Activated CD4-positive, alpha-beta T cell treated with anti-CD3 and anti-CD28 coated beads, Interleukin-2, amount 10 ng/mL, durations not matched to agents 7 days and 5 days (primary cell): ENCODE data around the gene TTN. TPM values are rescaled to one million over a fixed set of nuclear protein-coding genes. Genes with fewer than 3 reads are reported as not detected.

Source experiments
- CTCF ChIA-PET: fragments of 350-600 bp; sonication (Branson Sonifier 250); formaldehyde crosslinking; loops from one replicate; lab custom pipeline; 2021; ENCODE audit warnings: antibody characterized with exemption; lab: Charles Lee
- POLR2A ChIA-PET: fragments of 350-600 bp; sonication (Branson Sonifier 250); formaldehyde crosslinking; loops from one replicate; lab custom pipeline; 2021; ENCODE audit warnings: antibody characterized with exemption; lab: Charles Lee
- DNase-seq: peaks from one replicate; pipeline ENCODE4 v3.0.0-alpha.2; 2020
- H3K27ac Mint-ChIP-seq: one replicate; pipeline ENCODE4 v1.8.0; 2021; ENCODE audit warnings: mild to moderate bottlenecking, moderate library complexity, mixed read lengths
- H3K27me3 Mint-ChIP-seq: one replicate; pipeline ENCODE4 v1.8.0; 2021; ENCODE audit warnings: mixed read lengths
- H3K36me3 Mint-ChIP-seq: one replicate; pipeline ENCODE4 v1.8.0; 2021; ENCODE audit warnings: low read depth, mixed read lengths
- H3K4me1 Mint-ChIP-seq: one replicate; pipeline ENCODE4 v1.8.0; 2021; ENCODE audit warnings: mixed read lengths
- H3K4me3 Mint-ChIP-seq: one replicate; pipeline ENCODE4 v1.8.0; 2021; ENCODE audit warnings: mild to moderate bottlenecking, moderate library complexity, mixed read lengths
- H3K9me3 Mint-ChIP-seq: one replicate; pipeline ENCODE4 v1.8.0; 2021; ENCODE audit warnings: mixed read lengths
- total RNA-seq, 2 experiments: library from RNA; stranded (reverse); gene quantifications; one replicate each; pipeline ENCODE4 v1.2.3, GENCODE V29; 2021

TTN gene
- total RNA-seq, 2 experiments from 2014 or later = 11.6 to 12.3 TPM

- Mint-ChIP-seq H3K27me3 (no peaks in the 10 kb centered on the region), H3K36me3 (no peaks in the 10 kb centered on the region), H3K9me3 (no peaks in the 10 kb centered on the region), H3K27ac (no peak overlapping the region), H3K4me3 (no peak overlapping the region), H3K4me1 (peaks cover 6% of the 10 kb centered on the region)
- no peak for DNase-seq
- ChIA-PET POLR2A (no interaction called here), CTCF (interaction anchor here (1.1 kb wide), 1 partner anchor 15 kb away, joined by 4 read pairs; no protein-coding TSS in a partner anchor)
Observed at GRCh38 chr2:178764097-178764496, 43.1 kb downstream of the TTN start.

GRCh38 chr2:178761759-178762371, 45.4 kb downstream of the TTN start:
- Mint-ChIP-seq H3K4me1 (peaks cover 6% of the 10 kb centered on the region), H3K27ac (no peak overlapping the region), H3K36me3 (no peaks in the 10 kb centered on the region), H3K27me3 (no peaks in the 10 kb centered on the region), H3K9me3 (no peaks in the 10 kb centered on the region), H3K4me3 (no peak overlapping the region)
- DNase-seq = peak; percentile 59
- ChIA-PET CTCF (interaction anchor here (1.2 kb wide), 2 partner anchors 11 to 14 kb away, joined by 3 to 7 read pairs; no protein-coding TSS in a partner anchor), POLR2A (no interaction called here)

- Mint-ChIP-seq H3K36me3 (no peaks in the 10 kb centered on the region), H3K9me3 (no peaks in the 10 kb centered on the region), H3K4me1 (peaks cover 3% of the 10 kb centered on the region), H3K27me3 (no peaks in the 10 kb centered on the region), H3K27ac (no peak overlapping the region), H3K4me3 (no peak overlapping the region)
- ChIA-PET CTCF (no interaction called here), POLR2A (no interaction called here)
- no peak for DNase-seq
Observed at GRCh38 chr2:178756843-178757242, 50.4 kb downstream of the TTN start.

- Mint-ChIP-seq H3K9me3 (no peaks in the 10 kb centered on the region), H3K4me1 (peaks cover 3% of the 10 kb centered on the region), H3K27ac (no peak overlapping the region), H3K36me3 (peaks cover 2% of the 10 kb centered on the region), H3K27me3 (no peaks in the 10 kb centered on the region), H3K4me3 (no peak overlapping the region)
- POLR2A ChIA-PET = no interaction called here
- DNase-seq = no peak
- CTCF ChIA-PET = no interaction called here
Observed at GRCh38 chr2:178756343-178756742, 50.9 kb downstream of the TTN start.

DNA sequence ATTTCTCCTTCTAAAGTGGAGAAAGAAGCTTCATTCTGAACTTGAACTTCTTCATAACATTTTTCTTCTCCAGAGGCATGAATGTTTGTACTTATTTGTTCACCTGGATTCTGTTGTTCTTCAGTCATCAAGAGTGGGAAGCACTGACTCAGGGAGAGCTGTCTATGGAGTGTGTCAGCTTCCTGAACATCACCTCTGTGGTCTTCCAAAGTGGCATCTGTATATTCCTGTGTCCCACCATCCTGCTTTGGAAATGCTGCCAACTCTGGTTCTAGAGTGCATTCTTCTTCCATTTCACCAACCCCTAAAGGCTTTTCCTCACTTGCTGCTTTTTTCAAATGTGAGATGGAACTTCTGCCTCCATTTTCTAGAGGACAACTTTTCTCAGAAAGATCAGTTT, 59.5 kb downstream of the TTN start:
- peaks cover 4% of the 10 kb centered on the region for H3K4me1 Mint-ChIP-seq
- H3K27me3 Mint-ChIP-seq = no peaks in the 10 kb centered on the region
- H3K4me3 Mint-ChIP-seq = no peak overlapping the region
- no peak overlapping the region for H3K27ac Mint-ChIP-seq
- H3K36me3 Mint-ChIP-seq = peaks cover 7% of the 10 kb centered on the region
- ChIA-PET CTCF (interaction anchor here (1.9 kb wide), 1 partner anchor 14 kb away, joined by 7 read pairs; no protein-coding TSS in a partner anchor), POLR2A (no interaction called here)
- DNase-seq = no peak
- H3K9me3 Mint-ChIP-seq = no peaks in the 10 kb centered on the region

GRCh38 chr2:178734518-178734917, 72.7 kb downstream of the TTN start:
- Mint-ChIP-seq H3K36me3 (no peaks in the 10 kb centered on the region), H3K27me3 (no peaks in the 10 kb centered on the region), H3K27ac (no peak overlapping the region), H3K9me3 (no peaks in the 10 kb centered on the region), H3K4me1 (no peaks in the 10 kb centered on the region), H3K4me3 (no peak overlapping the region)
- ChIA-PET POLR2A (no interaction called here), CTCF (no interaction called here)
- DNase-seq = no peak

GRCh38 chr2:178733975-178734374, 73.2 kb downstream of the TTN start:
- CTCF ChIA-PET = no interaction called here
- Mint-ChIP-seq H3K36me3 (no peaks in the 10 kb centered on the region), H3K4me3 (no peak overlapping the region), H3K27ac (no peak overlapping the region), H3K9me3 (no peaks in the 10 kb centered on the region), H3K27me3 (no peaks in the 10 kb centered on the region), H3K4me1 (no peaks in the 10 kb centered on the region)
- DNase-seq = no peak
- POLR2A ChIA-PET = no interaction called here

DNA sequence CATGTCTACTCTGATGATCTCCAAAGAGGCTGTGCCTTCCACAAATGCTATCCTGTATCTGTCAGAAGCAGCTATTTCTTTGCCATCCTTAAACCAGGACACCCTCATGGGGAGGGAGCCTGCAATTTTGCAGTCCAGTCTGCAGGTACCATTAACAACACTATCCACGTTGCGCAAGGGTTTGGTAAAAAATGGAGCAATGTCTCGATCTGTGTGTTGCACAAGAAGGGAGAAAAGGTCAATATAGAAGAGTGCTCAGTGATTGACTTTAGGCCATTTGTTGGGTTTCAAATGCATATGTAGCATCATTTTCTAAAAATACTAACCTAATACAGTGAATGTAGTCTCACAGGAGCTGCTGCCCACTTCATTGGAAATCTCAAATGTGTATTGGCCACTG, 74.3 kb downstream of the TTN start:
- ChIA-PET CTCF (no interaction called here), POLR2A (no interaction called here)
- Mint-ChIP-seq H3K4me1 (no peaks in the 10 kb centered on the region), H3K4me3 (no peak overlapping the region), H3K9me3 (no peaks in the 10 kb centered on the region), H3K36me3 (no peaks in the 10 kb centered on the region), H3K27me3 (no peaks in the 10 kb centered on the region), H3K27ac (no peak overlapping the region)
- DNase-seq = no peak

GRCh38 chr2:178731300-178731699, 75.9 kb downstream of the TTN start:
- POLR2A ChIA-PET = no interaction called here
- H3K4me3 Mint-ChIP-seq = no peak overlapping the region
- no peak overlapping the region for H3K27ac Mint-ChIP-seq
- no peaks in the 10 kb centered on the region for H3K27me3 Mint-ChIP-seq
- CTCF ChIA-PET = no interaction called here
- no peaks in the 10 kb centered on the region for H3K9me3 Mint-ChIP-seq
- H3K4me1 Mint-ChIP-seq = no peaks in the 10 kb centered on the region
- no peaks in the 10 kb centered on the region for H3K36me3 Mint-ChIP-seq
- no peak for DNase-seq

DNA sequence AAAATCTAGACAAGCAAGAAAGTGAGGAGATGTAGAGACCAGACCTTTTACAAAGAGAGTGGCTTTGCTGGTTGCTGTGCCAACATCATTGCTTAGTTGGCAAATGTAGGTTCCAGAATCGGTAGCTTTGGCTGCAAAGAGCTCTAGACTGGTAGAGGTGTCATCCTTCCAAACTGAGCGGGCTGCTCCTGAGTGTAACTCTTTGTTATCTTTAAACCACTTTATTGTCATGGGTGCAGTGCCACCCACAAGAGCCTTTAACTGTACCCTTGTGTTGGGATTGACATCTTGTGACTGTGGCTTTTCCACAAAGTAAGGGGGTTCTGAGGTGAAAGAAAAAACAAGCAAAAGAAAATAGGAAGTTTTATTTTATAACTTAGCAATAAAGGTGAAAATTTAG, 77.2 kb downstream of the TTN start:
- H3K9me3 Mint-ChIP-seq = no peaks in the 10 kb centered on the region
- H3K4me1 Mint-ChIP-seq = no peaks in the 10 kb centered on the region
- ChIA-PET POLR2A (no interaction called here), CTCF (no interaction called here)
- peaks cover 6% of the 10 kb centered on the region for H3K36me3 Mint-ChIP-seq
- H3K27ac Mint-ChIP-seq = no peak overlapping the region
- DNase-seq = no peak
- H3K4me3 Mint-ChIP-seq = no peak overlapping the region
- no peaks in the 10 kb centered on the region for H3K27me3 Mint-ChIP-seq

GRCh38 chr2:178723786-178724346, 83.4 kb downstream of the TTN start:
- H3K27me3 Mint-ChIP-seq = no peaks in the 10 kb centered on the region
- H3K4me3 Mint-ChIP-seq = no peak overlapping the region
- peaks cover 6% of the 10 kb centered on the region for H3K36me3 Mint-ChIP-seq
- H3K4me1 Mint-ChIP-seq = no peaks in the 10 kb centered on the region
- H3K9me3 Mint-ChIP-seq = no peaks in the 10 kb centered on the region
- ChIA-PET CTCF (interaction anchor here (1.2 kb wide), 1 partner anchor 297 kb away, joined by 3 read pairs; no protein-coding TSS in a partner anchor), POLR2A (no interaction called here)
- no peak overlapping the region for H3K27ac Mint-ChIP-seq
- no peak for DNase-seq

GRCh38 chr2:178722296-178722695, 84.9 kb downstream of the TTN start:
- ChIA-PET POLR2A (interaction anchor here (0.6 kb wide), 1 partner anchor 32 kb away, joined by 3 read pairs; no protein-coding TSS in a partner anchor), CTCF (no interaction called here)
- Mint-ChIP-seq H3K36me3 (peaks cover 6% of the 10 kb centered on the region), H3K27ac (no peak overlapping the region), H3K4me3 (no peak overlapping the region), H3K9me3 (no peaks in the 10 kb centered on the region), H3K4me1 (no peaks in the 10 kb centered on the region), H3K27me3 (no peaks in the 10 kb centered on the region)
- no peak for DNase-seq

GRCh38 chr2:178718988-178719387, 88.2 kb downstream of the TTN start:
- CTCF ChIA-PET = no interaction called here
- H3K27me3 Mint-ChIP-seq = no peaks in the 10 kb centered on the region
- H3K9me3 Mint-ChIP-seq = no peaks in the 10 kb centered on the region
- no peak overlapping the region for H3K27ac Mint-ChIP-seq
- H3K4me3 Mint-ChIP-seq = no peak overlapping the region
- no peak for DNase-seq
- POLR2A ChIA-PET = no interaction called here
- no peaks in the 10 kb centered on the region for H3K4me1 Mint-ChIP-seq
- no peaks in the 10 kb centered on the region for H3K36me3 Mint-ChIP-seq
